Measurements from ENCODE around the gene DSTYK. TPM values are rescaled to one million over a fixed set of nuclear protein-coding genes. Genes with fewer than 3 reads are reported as not detected.

DSTYK gene
- total RNA-seq, 1 donor from 2014 or later = 15.4 TPM

DNA sequence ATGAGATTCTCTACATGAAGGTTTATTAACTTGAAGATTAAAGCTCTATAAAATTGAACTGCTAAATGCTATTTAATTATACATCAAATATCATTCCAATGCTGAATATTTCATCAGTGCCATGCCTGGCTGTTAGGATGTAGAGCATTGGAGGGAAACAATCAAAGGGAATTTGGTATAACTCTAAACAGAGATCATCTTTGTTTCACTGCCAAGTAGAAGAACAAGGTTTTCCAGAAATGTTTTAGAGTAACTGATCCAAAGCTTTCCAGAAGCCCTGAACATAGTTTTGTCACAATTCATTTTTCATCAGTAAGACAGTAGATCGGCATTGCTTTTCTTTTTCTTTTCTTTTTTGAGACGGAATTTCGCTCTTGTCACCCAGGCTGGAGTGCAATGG lies 5.9 kb upstream of the DSTYK start:
- Histone ChIP-seq H3K9me3 (ENCODE audit: insufficient read depth, low read depth, low read length) (no peaks in the 10 kb centered on the region), H3K79me2 (ENCODE audit: insufficient read depth, low read length) (no peaks in the 10 kb centered on the region), H3K4me3 (ENCODE audit: insufficient read depth, low read depth, low read length) (no peak overlapping the region), H3K36me3 (ENCODE audit: insufficient read depth, low read length) (no peaks in the 10 kb centered on the region), H3K4me2 (ENCODE audit: low read length) (no peak overlapping the region), H3K9ac (ENCODE audit: low read length) (no peak overlapping the region), H4K20me1 (ENCODE audit: insufficient read depth, low read length) (no peaks in the 10 kb centered on the region), H2AFZ (ENCODE audit: low read depth, low read length) (no peak overlapping the region), H3K27me3 (ENCODE audit: insufficient read depth, low read length) (no peaks in the 10 kb centered on the region), H3K4me1 (ENCODE audit: insufficient read depth, low read length) (no peaks in the 10 kb centered on the region), H3K27ac (ENCODE audit: low read depth, low read length) (no peak overlapping the region)
- H3K27ac Mint-ChIP-seq (ENCODE audit: unreplicated experiment) = no peak overlapping the region
- DNase-seq (ENCODE audit: low read depth) (no peak), FAIRE-seq (no peak)
- no peaks in the 10 kb centered on the region for H3K9me3 Mint-ChIP-seq (ENCODE audit: unreplicated experiment)
- TF ChIP-seq, protein P1, sequence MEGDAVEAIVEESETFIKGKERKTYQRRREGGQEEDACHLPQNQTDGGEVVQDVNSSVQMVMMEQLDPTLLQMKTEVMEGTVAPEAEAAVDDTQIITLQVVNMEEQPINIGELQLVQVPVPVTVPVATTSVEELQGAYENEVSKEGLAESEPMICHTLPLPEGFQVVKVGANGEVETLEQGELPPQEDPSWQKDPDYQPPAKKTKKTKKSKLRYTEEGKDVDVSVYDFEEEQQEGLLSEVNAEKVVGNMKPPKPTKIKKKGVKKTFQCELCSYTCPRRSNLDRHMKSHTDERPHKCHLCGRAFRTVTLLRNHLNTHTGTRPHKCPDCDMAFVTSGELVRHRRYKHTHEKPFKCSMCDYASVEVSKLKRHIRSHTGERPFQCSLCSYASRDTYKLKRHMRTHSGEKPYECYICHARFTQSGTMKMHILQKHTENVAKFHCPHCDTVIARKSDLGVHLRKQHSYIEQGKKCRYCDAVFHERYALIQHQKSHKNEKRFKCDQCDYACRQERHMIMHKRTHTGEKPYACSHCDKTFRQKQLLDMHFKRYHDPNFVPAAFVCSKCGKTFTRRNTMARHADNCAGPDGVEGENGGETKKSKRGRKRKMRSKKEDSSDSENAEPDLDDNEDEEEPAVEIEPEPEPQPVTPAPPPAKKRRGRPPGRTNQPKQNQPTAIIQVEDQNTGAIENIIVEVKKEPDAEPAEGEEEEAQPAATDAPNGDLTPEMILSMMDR (IDR thresholded peaks at IDR 0.05; ENCODE audit: insufficient read depth, low read depth, low read length) = no peak
- no peak for TF ChIP-seq EZH2 (IDR thresholded peaks at IDR 0.05; ENCODE audit: insufficient read depth, low read length)
- H3K4me1 Mint-ChIP-seq (ENCODE audit: low read depth, unreplicated experiment) = no peaks in the 10 kb centered on the region
- H3K27me3 Mint-ChIP-seq (ENCODE audit: low read depth, unreplicated experiment) = no peaks in the 10 kb centered on the region
- H3K4me3 Mint-ChIP-seq (ENCODE audit: unreplicated experiment) = no peak overlapping the region
- H3K36me3 Mint-ChIP-seq (ENCODE audit: low read depth, unreplicated experiment) = no peaks in the 10 kb centered on the region

DNA sequence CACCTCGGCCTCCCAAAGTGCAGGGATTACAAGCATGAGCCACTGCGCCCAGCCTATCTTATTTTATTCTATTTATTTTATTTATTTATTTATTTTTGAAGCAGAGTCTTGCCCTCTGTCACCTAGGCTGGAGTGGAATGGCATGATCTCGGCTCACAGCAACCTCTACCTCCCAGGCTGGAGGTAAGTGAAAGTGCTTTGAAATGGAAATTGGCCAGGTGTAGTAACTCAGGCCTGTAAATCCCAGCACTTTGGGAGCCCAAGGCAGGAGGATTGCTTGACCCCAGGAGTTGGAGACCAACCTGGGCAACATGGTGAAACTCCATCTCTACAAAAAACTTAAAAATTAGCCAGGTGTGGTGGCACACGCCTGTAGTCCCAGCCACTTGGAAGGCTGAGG lies 5.1 kb upstream of the DSTYK start:
- FAIRE-seq = no peak
- H3K4me3 Mint-ChIP-seq (ENCODE audit: unreplicated experiment) = no peak overlapping the region
- no peak for TF ChIP-seq EZH2 (IDR thresholded peaks at IDR 0.05; ENCODE audit: insufficient read depth, low read length)
- TF ChIP-seq, protein P1 (IDR thresholded peaks at IDR 0.05; ENCODE audit: insufficient read depth, low read depth, low read length) = no peak

GRCh38 chr1:205214756-205215155 lies 3.3 kb upstream of the DSTYK start:
- no peak for DNase-seq (ENCODE audit: low read depth)
- no peak overlapping the region for H3K4me3 Mint-ChIP-seq (ENCODE audit: unreplicated experiment)
- Histone ChIP-seq H3K9me3 (ENCODE audit: insufficient read depth, low read depth, low read length) (no peaks in the 10 kb centered on the region), H4K20me1 (ENCODE audit: insufficient read depth, low read length) (no peaks in the 10 kb centered on the region), H3K4me2 (ENCODE audit: low read length) (no peak overlapping the region), H3K4me3 (ENCODE audit: insufficient read depth, low read depth, low read length) (no peak overlapping the region), H3K27me3 (ENCODE audit: insufficient read depth, low read length) (no peaks in the 10 kb centered on the region), H3K36me3 (ENCODE audit: insufficient read depth, low read length) (no peaks in the 10 kb centered on the region), H3K27ac (ENCODE audit: low read depth, low read length) (no peak overlapping the region), H3K79me2 (ENCODE audit: insufficient read depth, low read length) (peaks cover 14% of the 10 kb centered on the region), H2AFZ (ENCODE audit: low read depth, low read length) (no peak overlapping the region), H3K9ac (ENCODE audit: low read length) (no peak overlapping the region), H3K4me1 (ENCODE audit: insufficient read depth, low read length) (peaks cover 9% of the 10 kb centered on the region)
- H3K27ac Mint-ChIP-seq (ENCODE audit: unreplicated experiment) = no peak overlapping the region
- no peak for TF ChIP-seq EZH2 (IDR thresholded peaks at IDR 0.05; ENCODE audit: insufficient read depth, low read length)
- TF ChIP-seq, protein P1 (IDR thresholded peaks at IDR 0.05; ENCODE audit: insufficient read depth, low read depth, low read length) = no peak
- no peaks in the 10 kb centered on the region for H3K36me3 Mint-ChIP-seq (ENCODE audit: low read depth, unreplicated experiment)
- no peaks in the 10 kb centered on the region for H3K9me3 Mint-ChIP-seq (ENCODE audit: unreplicated experiment)
- H3K27me3 Mint-ChIP-seq (ENCODE audit: low read depth, unreplicated experiment) = no peaks in the 10 kb centered on the region
- peaks cover 3% of the 10 kb centered on the region for H3K4me1 Mint-ChIP-seq (ENCODE audit: low read depth, unreplicated experiment)
- no peak for FAIRE-seq

More for the DNA sequence above, 5.1 kb upstream of the DSTYK start:
- Histone ChIP-seq H3K9ac (ENCODE audit: low read length) (no peak overlapping the region), H3K4me1 (ENCODE audit: insufficient read depth, low read length) (peaks cover 3% of the 10 kb centered on the region), H2AFZ (ENCODE audit: low read depth, low read length) (no peak overlapping the region), H3K4me3 (ENCODE audit: insufficient read depth, low read depth, low read length) (no peak overlapping the region), H3K79me2 (ENCODE audit: insufficient read depth, low read length) (no peaks in the 10 kb centered on the region), H3K9me3 (ENCODE audit: insufficient read depth, low read depth, low read length) (no peaks in the 10 kb centered on the region), H3K4me2 (ENCODE audit: low read length) (no peak overlapping the region), H3K36me3 (ENCODE audit: insufficient read depth, low read length) (no peaks in the 10 kb centered on the region), H3K27me3 (ENCODE audit: insufficient read depth, low read length) (no peaks in the 10 kb centered on the region), H3K27ac (ENCODE audit: low read depth, low read length) (no peak overlapping the region), H4K20me1 (ENCODE audit: insufficient read depth, low read length) (no peaks in the 10 kb centered on the region)
- DNase-seq (ENCODE audit: low read depth) = no peak
- H3K36me3 Mint-ChIP-seq (ENCODE audit: low read depth, unreplicated experiment) = no peaks in the 10 kb centered on the region
- H3K4me1 Mint-ChIP-seq (ENCODE audit: low read depth, unreplicated experiment) = peaks cover 2% of the 10 kb centered on the region
- H3K9me3 Mint-ChIP-seq (ENCODE audit: unreplicated experiment) = no peaks in the 10 kb centered on the region
- H3K27me3 Mint-ChIP-seq (ENCODE audit: low read depth, unreplicated experiment) = no peaks in the 10 kb centered on the region
- H3K27ac Mint-ChIP-seq (ENCODE audit: unreplicated experiment) = no peak overlapping the region

All from astrocyte (in vitro differentiated cells and primary cell).